Astrocyte (in vitro differentiated cells and primary cell): ENCODE data around the gene PTMA. TPM values are rescaled to one million over a fixed set of nuclear protein-coding genes. Genes with fewer than 3 reads are reported as not detected.

Source experiments
- DNase-seq: peaks from one replicate; pipeline ENCODE4 v3.0.0-alpha.2; 2010; ENCODE audit warnings: low read depth
- FAIRE-seq: peaks from 2 replicates; lab custom pipeline; 2011; peaks lifted over from hg19 to GRCh38; lab: Jason Lieb, UNC
- H2AFZ ChIP-seq: 2 replicates; pipeline ENCODE4 v1.6.0; 2012; ENCODE audit warnings: low read depth, low read length, inconsistent platforms
- H3K27ac ChIP-seq: 2 replicates; pipeline ENCODE4 v1.5.1; 2011; ENCODE audit warnings: low read depth, low read length, inconsistent platforms
- H3K27me3 ChIP-seq: 2 replicates; pipeline ENCODE4 v1.6.0; 2011; ENCODE audit warnings: low read length, inconsistent platforms; ENCODE audit not compliant: insufficient read depth
- H3K36me3 ChIP-seq: 2 replicates; pipeline ENCODE4 v1.5.1; 2011; ENCODE audit warnings: low read length, inconsistent platforms; ENCODE audit not compliant: insufficient read depth
- H3K4me1 ChIP-seq: 2 replicates; pipeline ENCODE4 v1.5.1; 2011; ENCODE audit warnings: low read length, inconsistent platforms; ENCODE audit not compliant: insufficient read depth
- H3K4me2 ChIP-seq: 2 replicates; pipeline ENCODE4 v1.6.0; 2012; ENCODE audit warnings: low read length, inconsistent platforms
- H3K4me3 ChIP-seq: 2 replicates; pipeline ENCODE4 v1.5.1; 2011; ENCODE audit warnings: low read depth, mild to moderate bottlenecking, low read length, inconsistent platforms; ENCODE audit not compliant: insufficient read depth
- H3K79me2 ChIP-seq: 2 replicates; pipeline ENCODE4 v1.6.0; 2012; ENCODE audit warnings: mild to moderate bottlenecking, low read length, inconsistent platforms; ENCODE audit not compliant: insufficient read depth
- H3K9ac ChIP-seq: 2 replicates; pipeline ENCODE4 v1.6.0; 2012; ENCODE audit warnings: mild to moderate bottlenecking, low read length, inconsistent platforms
- H3K9me3 ChIP-seq: 2 replicates; pipeline ENCODE4 v1.5.1; 2012; ENCODE audit warnings: low read depth, mild to moderate bottlenecking, low read length, inconsistent platforms; ENCODE audit not compliant: insufficient read depth
- H4K20me1 ChIP-seq: 2 replicates; pipeline ENCODE4 v1.6.0; 2012; ENCODE audit warnings: low read length, inconsistent platforms; ENCODE audit not compliant: insufficient read depth
- H3K27ac Mint-ChIP-seq: one replicate; pipeline ENCODE4 v1.8.0; 2021; ENCODE audit warnings: mild to moderate bottlenecking, mixed read lengths; ENCODE audit not compliant: unreplicated experiment
- H3K27me3 Mint-ChIP-seq: one replicate; pipeline ENCODE4 v1.8.0; 2021; ENCODE audit warnings: low read depth, mixed read lengths; ENCODE audit not compliant: unreplicated experiment
- H3K36me3 Mint-ChIP-seq: one replicate; pipeline ENCODE4 v1.8.0; 2021; ENCODE audit warnings: low read depth, mixed read lengths; ENCODE audit not compliant: unreplicated experiment
- H3K4me1 Mint-ChIP-seq: one replicate; pipeline ENCODE4 v1.8.0; 2021; ENCODE audit warnings: low read depth, mixed read lengths; ENCODE audit not compliant: unreplicated experiment
- H3K4me3 Mint-ChIP-seq: one replicate; pipeline ENCODE4 v1.8.0; 2021; ENCODE audit warnings: mild to moderate bottlenecking, moderate library complexity, mixed read lengths; ENCODE audit not compliant: unreplicated experiment
- H3K9me3 Mint-ChIP-seq: one replicate; pipeline ENCODE4 v1.8.0; 2021; ENCODE audit warnings: mild to moderate bottlenecking, mixed read lengths; ENCODE audit not compliant: unreplicated experiment
- EZH2 ChIP-seq: IDR thresholded peaks from 2 replicates; pipeline ENCODE4 v1.6.1; 2012; ENCODE audit warnings: mild to moderate bottlenecking, low read length, inconsistent platforms; ENCODE audit not compliant: insufficient read depth
- total RNA-seq: library from RNA; stranded (reverse); gene quantifications from 2 replicates; pipeline ENCODE4 v1.2.1, GENCODE V29; 2021
- TF ChIP-seq, protein P1 (sequence below): IDR thresholded peaks from 2 replicates; pipeline ENCODE4 v1.5.1; 2011; ENCODE audit warnings: low read depth, mild to moderate bottlenecking, inconsistent platforms, low read length, moderate library complexity; ENCODE audit not compliant: insufficient read depth

PTMA gene
- total RNA-seq, 1 donor from 2014 or later, result 469 TPM

DNA sequence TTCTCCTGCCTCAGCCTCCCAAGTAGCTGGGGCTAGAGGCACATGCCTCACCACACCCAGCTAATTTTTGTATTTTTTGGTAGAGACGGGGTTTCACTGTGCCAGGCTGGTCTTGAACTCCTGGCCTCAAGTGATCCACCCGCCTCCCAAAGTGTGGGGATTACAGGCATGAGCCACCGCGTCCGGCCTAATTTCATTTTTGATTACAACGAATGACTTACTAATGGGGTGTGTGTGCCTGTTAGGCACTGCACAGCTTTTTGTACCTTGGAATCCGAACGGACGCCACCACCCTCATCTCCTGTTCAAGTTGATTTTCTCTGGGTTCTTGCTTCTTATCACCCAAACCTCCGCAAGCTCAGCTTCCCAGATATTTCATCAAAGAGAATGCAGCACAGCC is 17.2 kb downstream of the PTMA start:
- TF ChIP-seq, protein P1, sequence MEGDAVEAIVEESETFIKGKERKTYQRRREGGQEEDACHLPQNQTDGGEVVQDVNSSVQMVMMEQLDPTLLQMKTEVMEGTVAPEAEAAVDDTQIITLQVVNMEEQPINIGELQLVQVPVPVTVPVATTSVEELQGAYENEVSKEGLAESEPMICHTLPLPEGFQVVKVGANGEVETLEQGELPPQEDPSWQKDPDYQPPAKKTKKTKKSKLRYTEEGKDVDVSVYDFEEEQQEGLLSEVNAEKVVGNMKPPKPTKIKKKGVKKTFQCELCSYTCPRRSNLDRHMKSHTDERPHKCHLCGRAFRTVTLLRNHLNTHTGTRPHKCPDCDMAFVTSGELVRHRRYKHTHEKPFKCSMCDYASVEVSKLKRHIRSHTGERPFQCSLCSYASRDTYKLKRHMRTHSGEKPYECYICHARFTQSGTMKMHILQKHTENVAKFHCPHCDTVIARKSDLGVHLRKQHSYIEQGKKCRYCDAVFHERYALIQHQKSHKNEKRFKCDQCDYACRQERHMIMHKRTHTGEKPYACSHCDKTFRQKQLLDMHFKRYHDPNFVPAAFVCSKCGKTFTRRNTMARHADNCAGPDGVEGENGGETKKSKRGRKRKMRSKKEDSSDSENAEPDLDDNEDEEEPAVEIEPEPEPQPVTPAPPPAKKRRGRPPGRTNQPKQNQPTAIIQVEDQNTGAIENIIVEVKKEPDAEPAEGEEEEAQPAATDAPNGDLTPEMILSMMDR, result no peak
- no peak for TF ChIP-seq EZH2
- Mint-ChIP-seq H3K4me1 (no peaks in the 10 kb centered on the region), H3K4me3 (no peak overlapping the region), H3K27ac (no peak overlapping the region), H3K36me3 (peaks cover 2% of the 10 kb centered on the region), H3K9me3 (no peaks in the 10 kb centered on the region), H3K27me3 (peaks cover 3% of the 10 kb centered on the region)
- no peaks in the 10 kb centered on the region for H3K79me2 ChIP-seq
- no peak for DNase-seq
- no peak overlapping the region for H3K9ac ChIP-seq
- H3K9me3 ChIP-seq, result no peaks in the 10 kb centered on the region
- no peaks in the 10 kb centered on the region for H3K4me1 ChIP-seq
- FAIRE-seq, result no peak
- H3K4me3 ChIP-seq, result no peak overlapping the region
- no peaks in the 10 kb centered on the region for H4K20me1 ChIP-seq
- no peak overlapping the region for H2AFZ ChIP-seq
- H3K4me2 ChIP-seq, result no peak overlapping the region
- H3K27me3 ChIP-seq, result no peaks in the 10 kb centered on the region
- H3K36me3 ChIP-seq, result no peaks in the 10 kb centered on the region
- H3K27ac ChIP-seq, result no peak overlapping the region

DNA sequence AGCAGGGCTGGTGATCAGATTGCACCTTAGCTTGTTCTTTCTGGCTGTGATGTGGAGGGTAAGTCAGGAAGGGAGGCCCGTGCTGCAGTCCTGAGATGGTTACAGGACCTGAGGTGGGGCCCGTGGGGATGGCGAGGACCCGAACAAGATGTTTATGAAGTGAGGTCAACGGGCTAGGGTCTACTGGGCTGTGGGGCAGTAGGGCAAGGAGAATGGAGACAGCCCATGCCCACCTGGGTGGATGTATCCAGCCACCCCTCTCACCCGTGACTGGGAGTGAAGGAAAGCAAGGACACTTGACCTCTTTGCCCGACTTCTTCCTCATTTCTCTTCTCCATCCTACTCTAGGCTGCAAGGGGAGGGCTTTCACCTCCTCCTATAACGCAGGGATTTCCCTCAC is 18.0 kb downstream of the PTMA start:
- no peak for TF ChIP-seq EZH2
- TF ChIP-seq, protein P1, result no peak
- Mint-ChIP-seq H3K4me3 (no peak overlapping the region), H3K36me3 (peaks cover 4% of the 10 kb centered on the region), H3K27me3 (peaks cover 3% of the 10 kb centered on the region), H3K9me3 (no peaks in the 10 kb centered on the region), H3K27ac (no peak overlapping the region), H3K4me1 (no peaks in the 10 kb centered on the region)
- H3K4me2 ChIP-seq, result no peak overlapping the region
- no peaks in the 10 kb centered on the region for H3K36me3 ChIP-seq
- H3K4me3 ChIP-seq, result no peak overlapping the region
- no peaks in the 10 kb centered on the region for H3K9me3 ChIP-seq
- H3K9ac ChIP-seq, result no peak overlapping the region
- H3K4me1 ChIP-seq, result no peaks in the 10 kb centered on the region
- no peak overlapping the region for H3K27ac ChIP-seq
- no peak for FAIRE-seq
- DNase-seq, result no peak
- H3K27me3 ChIP-seq, result no peaks in the 10 kb centered on the region
- H3K79me2 ChIP-seq, result no peaks in the 10 kb centered on the region
- H4K20me1 ChIP-seq, result no peaks in the 10 kb centered on the region
- H2AFZ ChIP-seq, result no peak overlapping the region

DNA sequence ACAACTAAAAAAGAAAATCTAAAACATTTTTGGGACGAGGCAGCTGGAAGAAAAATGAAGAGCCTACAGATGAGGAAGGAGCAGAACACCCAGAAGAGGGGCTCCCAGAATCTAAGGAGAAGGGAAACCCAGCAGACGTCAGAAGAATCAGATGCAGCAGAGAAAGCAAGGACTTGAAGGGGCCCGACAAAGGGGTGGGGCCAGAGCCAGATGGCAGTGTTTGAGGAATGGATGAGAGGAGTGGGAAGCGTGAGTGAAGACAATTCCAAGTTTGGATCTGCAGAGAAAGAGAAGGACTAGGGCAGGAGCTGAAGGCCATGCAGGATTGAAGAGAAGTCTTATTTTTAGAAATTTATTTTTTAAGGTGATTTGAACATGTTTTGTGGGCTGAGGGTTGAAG is 19.3 kb downstream of the PTMA start:
- Mint-ChIP-seq H3K27ac (no peak overlapping the region), H3K4me3 (no peak overlapping the region), H3K9me3 (no peaks in the 10 kb centered on the region), H3K4me1 (no peaks in the 10 kb centered on the region), H3K36me3 (peaks cover 10% of the 10 kb centered on the region), H3K27me3 (peaks cover 3% of the 10 kb centered on the region)
- Histone ChIP-seq H4K20me1 (no peaks in the 10 kb centered on the region), H3K9ac (no peak overlapping the region), H3K27ac (no peak overlapping the region), H3K79me2 (no peaks in the 10 kb centered on the region), H2AFZ (no peak overlapping the region), H3K27me3 (no peaks in the 10 kb centered on the region), H3K4me1 (no peaks in the 10 kb centered on the region), H3K36me3 (no peaks in the 10 kb centered on the region), H3K4me3 (no peak overlapping the region), H3K4me2 (no peak overlapping the region), H3K9me3 (no peaks in the 10 kb centered on the region)
- TF ChIP-seq, protein P1, result no peak
- no peak for TF ChIP-seq EZH2
- FAIRE-seq (no peak), DNase-seq (no peak)
